H1 (cell line): ENCODE measurements around the gene ZSCAN16. TPM values are rescaled to one million over a fixed set of nuclear protein-coding genes. Genes with fewer than 3 reads are reported as not detected.

Source experiments
- CTCF ChIA-PET: fragments of 300-600 bp; sonication (Branson Sonifier 250); formaldehyde crosslinking; loops from one replicate; lab custom pipeline; 2021; ENCODE audit not compliant: partially characterized antibody; lab: Charles Lee
- POLR2A ChIA-PET: fragments of 300-600 bp; sonication (Branson Sonifier 250); formaldehyde crosslinking; loops from one replicate; lab custom pipeline; 2021; ENCODE audit warnings: inconsistent platforms; ENCODE audit not compliant: partially characterized antibody; lab: Charles Lee
- DNase-seq, 2 experiments: peaks; one replicate each; pipeline versions ENCODE4 v3.0.0 to v3.0.0-alpha.2; 2010 to 2022; ENCODE audit warnings: low spot score in 2 of 2, low read depth in 1 of 2, mixed read lengths in 1 of 2
- FAIRE-seq: peaks from 2 replicates; lab custom pipeline; 2011; peaks lifted over from hg19 to GRCh38; lab: Jason Lieb, UNC
- H2AFZ ChIP-seq: 2 replicates; pipeline ENCODE4 v1.8.1; 2012; ENCODE audit warnings: low read length, inconsistent platforms
- H2AK5ac ChIP-seq: 2 replicates; pipeline ENCODE4 v1.6.1; 2013; ENCODE audit warnings: low read depth, low read length
- H2BK120ac ChIP-seq: replicated peaks from 2 replicates; pipeline ENCODE3; 2013; ENCODE audit warnings: low read depth, low read length, inconsistent platforms
- H2BK12ac ChIP-seq: 2 replicates; pipeline ENCODE4 v1.6.1; 2013; ENCODE audit warnings: low read depth, low read length
- H2BK15ac ChIP-seq: 2 replicates; pipeline ENCODE4 v1.6.1; 2013; ENCODE audit warnings: low read length
- H2BK20ac ChIP-seq: 2 replicates; pipeline ENCODE4 v1.6.1; 2013; ENCODE audit warnings: low read length
- H2BK5ac ChIP-seq: 2 replicates; pipeline ENCODE4 v1.6.1; 2013; ENCODE audit warnings: low read depth, low read length
- H3K14ac ChIP-seq: 2 replicates; pipeline ENCODE4 v1.6.1; 2013; ENCODE audit warnings: inconsistent platforms; ENCODE audit not compliant: insufficient read length
- H3K18ac ChIP-seq: 2 replicates; pipeline ENCODE4 v1.6.1; 2013; ENCODE audit warnings: low read length; ENCODE audit errors: extremely low read depth
- H3K23ac ChIP-seq: 2 replicates; pipeline ENCODE4 v1.6.1; 2013; ENCODE audit warnings: inconsistent platforms; ENCODE audit not compliant: insufficient read length
- H3K23me2 ChIP-seq: 2 replicates; pipeline ENCODE4 v1.6.1; 2013; ENCODE audit warnings: low read depth, low read length
- H3K27ac ChIP-seq: 2 replicates; pipeline ENCODE4 v1.6.1; 2011; ENCODE audit warnings: low read depth, low read length, inconsistent platforms
- H3K27me3 ChIP-seq, 4 experiments: replicated peaks in 1 of 4; 1 replicate in 1 of 4; 2 replicates in 3 of 4; pipeline versions ENCODE4 v1.6.1 to v1.8.1; 2011 to 2013; ENCODE audit warnings: low read length in 3 of 4, mild to moderate bottlenecking in 3 of 4, inconsistent platforms in 2 of 4, mixed read lengths in 2 of 4, moderate library complexity in 1 of 4; ENCODE audit not compliant: control insufficient read depth in 3 of 4, insufficient read depth in 3 of 4; ENCODE audit errors: extremely low read depth in 1 of 4
- H3K36me3 ChIP-seq, 4 experiments: 2 replicates each; pipeline versions ENCODE4 v1.6.1 to v1.8.1; 2011 to 2013; ENCODE audit warnings: mild to moderate bottlenecking in 4 of 4, low read length in 3 of 4, moderate library complexity in 2 of 4, control low read depth in 1 of 4, inconsistent platforms in 1 of 4; ENCODE audit not compliant: insufficient read depth in 4 of 4, control insufficient read depth in 2 of 4
- H3K4ac ChIP-seq: replicated peaks from 2 replicates; pipeline ENCODE3; 2013; ENCODE audit warnings: low read length, low read depth, mixed read lengths, inconsistent platforms; ENCODE audit not compliant: insufficient read length
- H3K4me1 ChIP-seq, 4 experiments: replicated peaks in 1 of 4; 1 replicate in 1 of 4; 2 replicates in 3 of 4; pipeline versions ENCODE4 v1.6.1 to v1.8.1; 2011 to 2013; ENCODE audit warnings: low read length in 3 of 4, inconsistent platforms in 2 of 4, mixed read lengths in 1 of 4; ENCODE audit not compliant: insufficient read depth in 4 of 4, control insufficient read depth in 3 of 4
- H3K4me2 ChIP-seq, 2 experiments: 2 replicates each; pipeline versions ENCODE4 v1.6.1 to v1.8.1; 2011 to 2013; ENCODE audit warnings: low read depth in 2 of 2, low read length in 2 of 2, control low read depth in 1 of 2, inconsistent platforms in 1 of 2, mild to moderate bottlenecking in 1 of 2; ENCODE audit not compliant: insufficient read depth in 1 of 2
- H3K4me3 ChIP-seq, 4 experiments: fragments of 200-600, 300-600 bp in 1 of 4; sonication (generic), shearing (Covaris generic), sonication (Bioruptor Twin) in 1 of 4; 2 replicates each; pipeline versions ENCODE4 v1.5.1 to v1.8.1; 2011 to 2016; ENCODE audit warnings: low read length in 4 of 4, low read depth in 3 of 4, control low read depth in 2 of 4, inconsistent platforms in 2 of 4, mild to moderate bottlenecking in 2 of 4, mixed read lengths in 1 of 4, moderate library complexity in 1 of 4; ENCODE audit not compliant: insufficient read depth in 2 of 4; ENCODE audit errors: extremely low read depth in 1 of 4
- H3K56ac ChIP-seq: replicated peaks from 2 replicates; pipeline ENCODE3; 2013; ENCODE audit warnings: low read depth, mild to moderate bottlenecking, mixed read lengths, low read length, inconsistent platforms; ENCODE audit not compliant: insufficient read length
- H3K79me1 ChIP-seq: 2 replicates; pipeline ENCODE4 v1.6.1; 2013; ENCODE audit warnings: low read depth, low read length, control low read depth
- H3K79me2 ChIP-seq, 2 experiments: 2 replicates each; pipeline versions ENCODE4 v1.6.1 to v1.8.1; 2012 to 2013; ENCODE audit warnings: low read length in 2 of 2, mild to moderate bottlenecking in 2 of 2, inconsistent platforms in 1 of 2; ENCODE audit not compliant: insufficient read depth in 2 of 2, control insufficient read depth in 1 of 2
- H3K9ac ChIP-seq, 4 experiments: replicated peaks in 1 of 4; 1 replicate in 1 of 4; 2 replicates in 3 of 4; pipeline versions ENCODE4 v1.6.1 to v1.8.1; 2011 to 2013; ENCODE audit warnings: low read depth in 3 of 4, low read length in 3 of 4, control low read depth in 2 of 4, mild to moderate bottlenecking in 2 of 4, moderate library complexity in 2 of 4, inconsistent platforms in 1 of 4; ENCODE audit errors: extremely low read depth in 1 of 4
- H3K9me3 ChIP-seq, 2 experiments: 2 replicates each; pipeline versions ENCODE4 v1.6.1 to v1.8.1; 2012 to 2013; ENCODE audit warnings: mild to moderate bottlenecking in 2 of 2, moderate library complexity in 2 of 2, control low read depth in 1 of 2, inconsistent platforms in 1 of 2, low read depth in 1 of 2, low read length in 1 of 2, mixed read lengths in 1 of 2; ENCODE audit not compliant: insufficient read depth in 2 of 2
- H4K20me1 ChIP-seq, 2 experiments: replicated peaks in 1 of 2; 2 replicates each; pipeline versions ENCODE3 to v1.8.1; 2011 to 2013; ENCODE audit warnings: inconsistent platforms in 2 of 2, low read length in 2 of 2, mild to moderate bottlenecking in 1 of 2; ENCODE audit not compliant: insufficient read depth in 2 of 2, control insufficient read depth in 1 of 2
- H4K5ac ChIP-seq: 2 replicates; pipeline ENCODE4 v1.6.1; 2013; ENCODE audit warnings: low read length, low read depth, mixed read lengths, inconsistent platforms; ENCODE audit not compliant: insufficient read length
- H4K8ac ChIP-seq: 2 replicates; pipeline ENCODE4 v1.8.0; 2013; ENCODE audit warnings: mild to moderate bottlenecking, moderate library complexity, low read length, inconsistent platforms; ENCODE audit not compliant: insufficient read depth; ENCODE audit errors: extremely low read depth
- H4K91ac ChIP-seq: replicated peaks from 2 replicates; pipeline ENCODE3; 2013; ENCODE audit warnings: low read length, mixed read lengths, inconsistent platforms; ENCODE audit not compliant: insufficient read length
- CTBP2 ChIP-seq: IDR thresholded peaks from 2 replicates; pipeline ENCODE4 v1.7.0; 2011; ENCODE audit warnings: borderline replicate concordance, mild to moderate bottlenecking, moderate library complexity, mixed read lengths, low read length; ENCODE audit not compliant: insufficient read depth, insufficient read length
- HDAC2 ChIP-seq, 2 experiments: fragments of 300-600 bp in 1 of 2; sonication (generic) in 1 of 2; IDR thresholded peaks; 2 replicates each; pipeline ENCODE4 v1.6.1; 2011 to 2012; ENCODE audit warnings: low read depth in 2 of 2, low read length in 2 of 2, mild to moderate bottlenecking in 2 of 2, moderate library complexity in 2 of 2, borderline replicate concordance in 1 of 2, inconsistent platforms in 1 of 2
- KDM4A ChIP-seq: IDR thresholded peaks from one replicate; pipeline ENCODE4 v1.7.1; 2012; ENCODE audit warnings: low read depth, mild to moderate bottlenecking, moderate library complexity, low read length, inconsistent platforms; ENCODE audit not compliant: severe bottlenecking
- RBBP5 ChIP-seq: IDR thresholded peaks from 2 replicates; pipeline ENCODE4 v1.7.1; 2012; ENCODE audit warnings: low read depth, mild to moderate bottlenecking, inconsistent platforms, low read length, moderate library complexity, borderline replicate concordance
- ZNF274 ChIP-seq: IDR thresholded peaks from 2 replicates; pipeline ENCODE4 v1.7.0; 2012; ENCODE audit warnings: low read length, borderline replicate concordance; ENCODE audit errors: extremely low read depth
- WGBS, 2 experiments: shearing (Covaris generic) in 1 of 2; methylation state at CpG; one replicate each; pipeline versions ENCODE4 v1.1.6 to v1.1.7; 2013 to 2015; ENCODE audit warnings: low lambda C conversion rate in 2 of 2, mixed read lengths in 2 of 2, inconsistent platforms in 1 of 2, low coverage in 1 of 2, missing lambda C conversion rate in 1 of 2; ENCODE audit not compliant: insufficient replicate concordance in 2 of 2, insufficient coverage in 1 of 2, insufficient read length in 1 of 2; ENCODE audit errors: extremely low coverage in 1 of 2, missing lambda C conversion rate in 1 of 2; 5-methylcytosine and 5-hydroxymethylcytosine counted together
- polyA plus RNA-seq, 7 experiments: library from polyadenylated mRNA; depleted of rRNA in 3 of 7; stranded (reverse) in 5 of 7; unstranded in 2 of 7; fragments of >200 nt in 5 of 7; fragments of 200-250 nt in 2 of 7; gene quantifications; 1 replicate in 5 of 7; 2 replicates in 1 of 7; 4 replicates in 1 of 7; pipeline versions ENCODE4 v1.2.1 to v1.2.3, GENCODE V29; 2011 to 2013; ENCODE audit warnings: missing spikeins in 2 of 7, mixed read lengths in 2 of 7
- total RNA-seq: library from RNA; stranded (reverse); fragmentation: NEBNext Ultra II Directional; extraction: Animal tissue kit (Norgen Biotek cat#: 25700); gene quantifications from 2 replicates; pipeline ENCODE4 v1.2.1, GENCODE V29; 2021
- TF ChIP-seq, protein P1 (sequence below), 3 experiments: IDR thresholded peaks; 1 replicate in 2 of 3; 2 replicates in 1 of 3; pipeline versions ENCODE4 v1.5.1 to v1.6.1; 2011; ENCODE audit warnings: low read length in 3 of 3, mild to moderate bottlenecking in 3 of 3, inconsistent platforms in 2 of 3, low read depth in 1 of 3, moderate library complexity in 1 of 3; ENCODE audit not compliant: insufficient read depth in 1 of 3; ENCODE audit errors: control extremely low read depth in 1 of 3

Gene ZSCAN16
- total and polyA plus RNA-seq, 2 of the 8 experiments (the other 6 are each of a cell fraction or from before 2014, with no cell fraction given), result 3.6 to 9.4 TPM

DNA sequence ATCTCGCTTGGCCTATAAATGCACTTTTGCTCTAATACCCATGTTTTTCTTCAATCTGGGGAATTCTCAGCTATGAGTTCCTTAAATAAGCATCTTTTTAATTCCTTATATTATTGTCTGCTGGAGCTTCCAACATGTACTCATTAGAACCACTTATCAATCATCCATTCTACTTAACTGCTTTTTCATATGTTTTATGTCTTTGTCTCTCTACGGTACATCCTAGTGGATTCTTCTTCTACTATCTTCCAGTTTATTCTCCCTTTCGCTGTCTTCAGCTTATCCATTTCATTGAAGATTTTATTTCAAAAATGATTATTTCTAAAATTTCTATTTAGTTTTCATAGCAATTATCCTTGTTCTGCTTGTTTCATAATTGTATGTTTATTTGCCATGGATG lies 12.4 kb upstream of the ZSCAN16 start:
- POLR2A ChIA-PET, result interaction anchor here (1.1 to 1.2 kb wide), 2 partner anchors 19 to 219 kb away, joined by 3 read pairs; a partner anchor contains a TSS
- H3K23me2 ChIP-seq, result no peaks in the 10 kb centered on the region
- H4K20me1 ChIP-seq, result no peaks in the 10 kb centered on the region
- H4K8ac ChIP-seq, result no peak overlapping the region
- H3K27ac ChIP-seq, result no peak overlapping the region
- 94% methylated on average over 3 of the region's 3 CpGs; no CpG with 5 or more reads in 1 of the 2 experiments for WGBS, 2 experiments
- no peak overlapping the region for H2BK5ac ChIP-seq
- no peak overlapping the region for H3K4me2 ChIP-seq
- peaks cover 0 to 5% (median 2%) of the 10 kb centered on the region in 4 experiments; a peak in 1 of 8 replicates for H3K36me3 ChIP-seq
- H3K14ac ChIP-seq, result no peak overlapping the region
- no peak overlapping the region for H3K56ac ChIP-seq
- TF ChIP-seq, protein P1, sequence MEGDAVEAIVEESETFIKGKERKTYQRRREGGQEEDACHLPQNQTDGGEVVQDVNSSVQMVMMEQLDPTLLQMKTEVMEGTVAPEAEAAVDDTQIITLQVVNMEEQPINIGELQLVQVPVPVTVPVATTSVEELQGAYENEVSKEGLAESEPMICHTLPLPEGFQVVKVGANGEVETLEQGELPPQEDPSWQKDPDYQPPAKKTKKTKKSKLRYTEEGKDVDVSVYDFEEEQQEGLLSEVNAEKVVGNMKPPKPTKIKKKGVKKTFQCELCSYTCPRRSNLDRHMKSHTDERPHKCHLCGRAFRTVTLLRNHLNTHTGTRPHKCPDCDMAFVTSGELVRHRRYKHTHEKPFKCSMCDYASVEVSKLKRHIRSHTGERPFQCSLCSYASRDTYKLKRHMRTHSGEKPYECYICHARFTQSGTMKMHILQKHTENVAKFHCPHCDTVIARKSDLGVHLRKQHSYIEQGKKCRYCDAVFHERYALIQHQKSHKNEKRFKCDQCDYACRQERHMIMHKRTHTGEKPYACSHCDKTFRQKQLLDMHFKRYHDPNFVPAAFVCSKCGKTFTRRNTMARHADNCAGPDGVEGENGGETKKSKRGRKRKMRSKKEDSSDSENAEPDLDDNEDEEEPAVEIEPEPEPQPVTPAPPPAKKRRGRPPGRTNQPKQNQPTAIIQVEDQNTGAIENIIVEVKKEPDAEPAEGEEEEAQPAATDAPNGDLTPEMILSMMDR (IDR thresholded peaks at IDR 0.05; ENCODE audit: control extremely low read depth in 1 of 3, insufficient read depth in 1 of 3, low read depth in 1 of 3, low read length in 3 of 3), result no peak
- TF ChIP-seq CTBP2 (no peak), ZNF274 (no peak), HDAC2 (IDR thresholded peaks at IDR 0.05; ENCODE audit: borderline replicate concordance in 1 of 2, low read depth in 2 of 2, low read length in 2 of 2) (no peak), RBBP5 (no peak), KDM4A (no peak)
- TF ChIP-seq, all 59 proteins: peak for 0
- H3K79me2 ChIP-seq, result no peaks in the 10 kb centered on the region
- H3K9ac ChIP-seq, result no peak overlapping the region
- no peak overlapping the region for H3K18ac ChIP-seq
- no peaks in the 10 kb centered on the region for H3K9me3 ChIP-seq
- H2BK12ac ChIP-seq, result no peak overlapping the region
- no peak overlapping the region for H3K4me3 ChIP-seq
- H2BK20ac ChIP-seq, result no peak overlapping the region
- CTCF ChIA-PET, result interaction anchor here (0.9 kb wide), 1 partner anchor 244 kb away, joined by 3 read pairs; no protein-coding TSS in a partner anchor
- H3K4me1 ChIP-seq, result no peaks in the 10 kb centered on the region
- no peak overlapping the region for H2AFZ ChIP-seq
- no peak overlapping the region for H2BK15ac ChIP-seq
- no peak overlapping the region for H3K23ac ChIP-seq
- H3K79me1 ChIP-seq, result no peaks in the 10 kb centered on the region
- FAIRE-seq (no peak), DNase-seq (no peak)
- no peak overlapping the region for H4K5ac ChIP-seq
- H4K91ac ChIP-seq, result no peak overlapping the region
- no peak overlapping the region for H2BK120ac ChIP-seq
- H3K27me3 ChIP-seq, result peaks cover 0 to 2% (median 0%) of the 10 kb centered on the region in 4 experiments; a peak in 2 of 7 replicates
- no peak overlapping the region for H2AK5ac ChIP-seq
- H3K4ac ChIP-seq, result no peak overlapping the region
